HG03521 (cell line): Measurements from ENCODE around the gene TTC28.

Experiments used
- ATAC-seq: cut with Tn5 transposase; IDR thresholded peaks from one replicate; pipeline ENCODE4 v1.9.1; 2021; ENCODE audit warnings: mild to moderate bottlenecking, moderate library complexity; ENCODE audit not compliant: unreplicated experiment

Gene TTC28

DNA sequence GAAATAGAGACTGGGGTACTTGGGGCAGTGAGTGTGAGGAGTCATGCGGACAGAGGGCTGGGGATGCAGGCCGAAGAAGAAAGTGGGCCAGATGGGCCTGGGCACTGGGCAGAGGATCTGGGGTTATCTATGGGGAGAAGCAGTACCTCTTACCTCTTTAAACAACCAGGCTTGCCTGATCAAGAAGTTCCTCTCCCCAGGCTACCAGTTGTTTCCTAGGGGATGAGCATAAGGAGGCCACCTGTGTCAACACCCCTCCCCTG, 662.2 kb downstream of the TTC28 start:
- ATAC-seq: no peak

DNA sequence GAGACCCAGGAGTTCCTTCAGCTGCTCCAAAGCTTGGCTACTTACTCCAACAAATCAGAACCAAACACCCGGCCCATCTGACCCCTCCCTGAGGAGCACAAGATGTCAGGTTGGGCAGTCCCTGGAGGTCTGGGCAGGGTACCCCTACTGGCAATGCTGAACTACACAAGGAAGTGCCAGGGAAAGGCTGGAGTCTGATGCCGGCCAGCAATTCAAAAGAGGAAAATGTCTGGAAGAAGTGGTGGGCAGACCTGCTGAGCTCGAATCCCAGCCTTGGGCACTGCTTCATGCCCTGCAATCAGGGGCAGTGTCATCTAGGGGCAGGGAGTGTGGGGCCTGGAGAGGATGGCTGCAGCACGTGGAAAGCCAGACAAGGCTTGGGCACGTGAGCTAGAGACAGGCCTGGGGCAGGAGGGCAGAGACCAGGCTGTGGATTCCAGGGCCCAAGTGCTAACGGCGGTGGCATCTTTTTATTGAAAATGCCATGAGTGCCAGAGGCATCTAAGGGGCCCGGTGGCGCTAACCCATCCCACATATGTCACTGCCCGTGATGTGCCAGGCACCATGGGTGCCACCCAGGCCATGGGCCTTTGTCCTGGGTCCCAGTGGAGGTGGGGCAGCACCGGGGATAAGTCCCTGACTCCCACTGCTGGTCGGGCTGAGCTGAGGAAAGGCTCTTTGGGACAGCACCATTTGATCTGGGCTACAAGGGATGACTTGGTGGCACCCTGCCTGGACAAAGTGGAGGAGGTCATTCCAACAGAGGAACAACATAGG, 662.7 kb downstream of the TTC28 start:
- no peak for ATAC-seq

DNA sequence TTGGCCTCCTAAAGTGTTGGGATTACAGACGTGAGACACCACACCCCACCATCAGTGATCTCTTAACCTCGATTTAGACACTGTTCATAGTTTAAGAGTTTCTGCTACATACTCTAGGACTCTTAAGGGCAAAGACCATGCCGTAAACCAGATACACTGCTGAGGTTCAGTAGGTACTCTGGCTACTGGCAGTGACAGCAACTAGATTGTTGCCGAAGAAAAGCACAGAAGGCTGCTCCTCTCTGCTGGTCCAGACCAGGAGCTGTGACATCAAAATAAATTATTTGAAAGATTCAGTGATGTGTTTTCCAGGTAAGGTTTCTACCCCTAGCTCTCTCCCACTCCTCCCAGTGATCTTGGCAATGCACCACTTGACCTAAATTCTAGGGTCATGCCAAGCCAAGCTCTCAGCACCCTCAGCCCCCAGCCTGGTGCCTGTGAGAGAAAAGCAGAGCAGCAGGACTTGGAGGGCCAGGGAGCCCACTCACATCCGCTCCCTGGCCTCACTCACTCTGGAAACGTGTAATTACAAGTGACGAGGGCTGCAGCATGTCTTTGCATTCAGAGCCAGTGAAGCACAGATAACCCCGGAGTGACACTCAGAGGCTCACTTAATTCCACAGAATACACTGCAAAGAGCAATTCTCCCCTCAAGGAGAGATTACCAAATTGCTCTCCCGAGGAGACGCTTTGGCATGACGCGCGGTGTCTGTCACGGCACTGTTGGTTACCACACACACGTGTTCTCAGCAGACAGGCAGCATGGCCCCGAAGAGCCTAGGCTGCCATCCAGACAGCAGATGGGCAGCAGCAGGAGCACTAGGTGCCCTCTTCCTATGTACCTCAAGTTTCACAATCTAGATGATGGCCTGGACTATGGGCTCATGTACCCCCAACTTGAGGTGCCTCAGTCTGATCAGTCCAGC, 663.7 kb downstream of the TTC28 start:
- no peak for ATAC-seq

DNA sequence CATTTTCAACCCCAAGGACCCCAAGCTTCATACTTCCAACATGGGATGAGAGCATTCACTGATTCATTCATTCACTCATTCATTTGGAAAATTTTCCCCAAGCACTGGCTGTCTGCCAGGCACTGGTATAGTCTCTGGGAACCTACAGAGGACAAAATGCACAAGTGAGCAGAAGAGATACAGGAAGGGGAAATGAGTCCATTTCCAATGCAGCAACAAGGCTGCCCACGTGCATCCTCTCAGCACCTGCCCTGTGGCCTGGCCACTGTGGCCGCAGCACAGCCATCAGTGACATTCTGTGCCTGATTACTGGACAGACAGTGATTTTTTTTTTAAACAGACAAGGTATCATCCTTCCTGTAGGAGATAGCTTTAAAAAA, 664.6 kb downstream of the TTC28 start:
- no peak for ATAC-seq

DNA sequence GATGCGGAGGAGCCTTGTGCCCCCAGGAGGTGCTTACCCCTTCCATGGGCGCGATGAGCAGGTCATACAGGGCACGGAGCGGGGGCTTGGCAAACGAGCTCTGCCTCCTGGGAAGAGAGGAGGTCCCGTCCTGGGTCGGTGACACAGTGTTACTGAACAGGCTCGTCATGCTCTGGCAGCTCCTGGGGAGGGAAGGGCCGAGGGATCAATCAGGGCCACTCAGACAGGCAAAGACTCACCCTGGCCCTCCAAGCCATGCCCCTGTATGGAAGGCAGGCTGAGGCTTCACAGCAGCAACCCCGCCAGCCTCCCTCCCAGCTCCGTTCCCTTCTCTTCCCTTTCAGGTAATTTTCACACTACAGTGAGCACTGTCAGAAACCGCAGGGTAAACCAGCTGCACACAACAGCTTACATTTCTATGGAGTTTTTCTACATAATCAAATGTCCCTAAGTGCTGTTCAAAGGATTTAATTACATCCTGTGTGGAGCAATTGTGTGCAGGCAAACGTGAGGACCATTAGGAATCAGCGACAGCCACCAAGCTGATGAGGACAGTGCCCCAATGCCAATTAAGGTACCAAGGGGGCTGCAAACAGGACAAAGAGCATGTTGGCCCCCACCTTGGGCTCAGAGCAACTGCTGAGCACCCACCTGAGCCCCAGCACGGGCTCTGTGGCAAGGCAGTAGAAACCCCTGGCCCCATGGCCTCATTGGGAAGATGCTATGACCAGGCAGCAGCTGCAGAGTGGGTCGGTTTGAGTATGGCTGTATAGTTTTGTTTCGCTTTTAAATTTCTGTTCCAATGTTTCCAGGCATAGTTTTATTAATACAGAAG, 665.2 kb downstream of the TTC28 start:
- no peak for ATAC-seq

DNA sequence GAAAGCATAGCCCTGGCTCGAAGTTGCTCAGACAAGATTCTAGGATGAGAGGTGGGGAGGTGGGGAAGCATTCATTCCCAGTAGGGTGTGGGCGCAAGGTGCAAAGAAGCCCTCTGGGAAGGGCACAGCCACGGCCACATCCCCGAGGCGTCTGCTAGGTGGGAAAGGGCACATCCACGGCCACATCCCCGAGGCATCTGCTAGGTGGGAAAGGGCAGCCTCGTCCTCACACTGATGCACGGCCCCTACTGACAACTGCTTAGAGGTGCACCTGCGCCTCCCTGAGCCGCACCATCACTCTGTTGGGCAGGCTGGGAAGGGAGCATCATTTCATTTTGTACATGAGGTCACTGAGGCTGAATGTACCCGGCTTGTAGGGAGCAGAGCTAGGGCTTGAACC, 666.0 kb downstream of the TTC28 start:
- no peak for ATAC-seq

DNA sequence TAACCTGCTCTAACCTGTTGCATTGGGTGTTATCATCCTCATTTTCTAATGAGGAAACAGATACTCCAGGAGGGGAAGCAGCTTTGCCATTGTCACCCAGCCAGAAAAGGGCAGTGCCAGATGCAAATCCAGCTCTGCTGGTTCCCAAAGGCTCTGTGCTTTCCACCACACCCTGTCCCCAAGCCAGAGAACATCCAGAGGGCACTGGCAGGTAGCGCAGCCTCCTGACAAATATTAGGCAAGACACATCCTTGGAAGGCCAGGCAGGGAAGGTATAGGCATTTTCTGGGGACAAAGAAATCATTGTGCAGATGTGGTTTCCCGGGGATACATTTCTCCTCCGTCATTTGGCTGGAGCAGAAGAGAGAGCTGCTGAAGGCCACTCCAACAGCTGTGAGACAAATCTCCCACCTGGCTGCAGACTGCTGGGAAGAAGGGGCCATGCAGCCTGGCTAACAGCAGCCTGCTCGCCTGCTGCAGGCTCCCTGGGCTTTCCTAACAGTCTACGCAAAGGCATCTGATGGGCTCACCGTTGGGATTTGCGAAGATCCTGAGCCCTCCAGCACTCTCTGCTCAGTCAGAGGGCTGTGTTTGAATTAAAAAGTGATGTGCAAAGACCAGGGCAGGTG, 666.7 kb downstream of the TTC28 start:
- ATAC-seq: no peak

DNA sequence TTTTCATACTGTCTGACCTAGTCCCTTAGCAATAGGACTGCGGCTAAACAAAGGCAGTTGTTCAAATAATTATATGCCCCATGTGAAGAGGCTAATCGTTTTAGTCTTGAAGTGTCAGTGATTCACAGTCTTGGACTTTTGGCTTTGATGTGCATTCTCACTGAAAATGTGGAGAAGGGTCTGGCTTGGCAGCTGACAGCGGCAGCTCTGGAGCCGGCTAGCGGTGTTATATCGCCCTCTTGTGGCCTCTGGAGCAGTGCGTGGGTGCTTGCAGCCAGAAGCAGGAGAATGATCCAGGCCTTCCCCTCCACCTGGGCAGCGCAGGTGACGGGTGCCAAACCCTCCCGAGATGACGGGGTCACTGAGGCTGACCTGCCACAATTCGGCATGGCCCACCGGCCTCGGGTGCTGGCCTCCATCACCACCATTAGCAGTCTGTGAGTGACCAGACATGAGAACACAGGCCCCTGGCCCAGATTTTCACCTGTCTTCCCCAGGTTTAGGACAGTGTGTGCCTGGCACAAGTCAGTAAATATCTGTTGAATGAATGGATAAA, 670.3 kb downstream of the TTC28 start:
- ATAC-seq: no peak

DNA sequence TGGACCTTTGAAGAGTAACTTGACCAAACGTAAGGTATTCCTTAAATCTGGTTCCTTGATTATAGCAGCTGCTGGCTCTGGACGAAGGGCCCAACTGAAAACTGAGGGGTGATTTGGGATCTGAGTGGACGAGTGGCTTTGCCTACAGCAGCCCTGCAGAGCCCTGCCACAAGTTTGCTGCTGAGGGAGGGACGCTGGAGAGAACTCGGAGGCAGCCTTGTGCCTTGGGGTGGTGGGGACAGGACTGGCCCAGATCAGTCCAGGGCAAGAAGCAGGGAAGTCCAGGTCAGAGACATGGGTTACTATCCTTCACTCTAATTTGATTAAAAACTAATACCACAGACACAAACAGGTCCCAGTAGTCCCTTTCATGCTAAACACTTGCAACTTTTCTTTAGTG, 671.0 kb downstream of the TTC28 start:
- no peak for ATAC-seq

DNA sequence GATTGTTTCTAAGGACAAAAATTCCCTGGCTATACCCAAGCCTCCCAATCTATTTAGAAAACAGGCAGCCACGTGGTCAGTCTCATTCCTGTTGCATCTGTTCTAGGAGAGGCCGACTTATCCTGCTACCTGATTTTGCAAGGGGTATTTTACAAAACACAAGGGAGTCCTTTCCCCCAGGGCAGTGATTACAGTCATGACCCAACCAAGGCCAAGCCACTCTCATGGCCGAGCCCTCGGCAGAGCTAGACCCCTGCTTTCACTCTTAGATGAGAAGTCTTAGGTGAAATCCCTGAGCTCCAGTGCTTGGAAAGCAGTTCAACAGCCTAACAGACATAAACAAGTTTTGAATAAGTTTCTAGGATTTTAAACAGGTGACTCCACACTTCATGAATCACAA, 671.6 kb downstream of the TTC28 start:
- no peak for ATAC-seq

DNA sequence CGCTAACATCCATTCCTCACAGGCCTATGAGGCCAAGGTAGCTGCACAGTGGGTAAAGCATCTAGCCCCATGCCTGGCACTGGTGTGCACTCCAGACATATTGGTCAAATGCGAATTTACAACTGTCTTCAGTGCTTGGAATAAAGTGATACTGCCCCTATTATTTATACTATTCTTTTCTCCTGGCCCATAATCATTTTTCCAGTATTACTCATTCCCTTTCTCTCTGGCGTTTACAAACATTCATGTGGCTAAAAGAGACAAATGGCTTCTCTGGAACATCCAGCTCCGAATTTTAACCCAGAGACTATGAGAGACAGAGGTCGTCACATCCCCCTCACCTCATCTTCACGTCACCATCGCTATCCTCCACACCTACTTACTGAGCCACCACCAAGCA, 673.4 kb downstream of the TTC28 start:
- no peak for ATAC-seq

DNA sequence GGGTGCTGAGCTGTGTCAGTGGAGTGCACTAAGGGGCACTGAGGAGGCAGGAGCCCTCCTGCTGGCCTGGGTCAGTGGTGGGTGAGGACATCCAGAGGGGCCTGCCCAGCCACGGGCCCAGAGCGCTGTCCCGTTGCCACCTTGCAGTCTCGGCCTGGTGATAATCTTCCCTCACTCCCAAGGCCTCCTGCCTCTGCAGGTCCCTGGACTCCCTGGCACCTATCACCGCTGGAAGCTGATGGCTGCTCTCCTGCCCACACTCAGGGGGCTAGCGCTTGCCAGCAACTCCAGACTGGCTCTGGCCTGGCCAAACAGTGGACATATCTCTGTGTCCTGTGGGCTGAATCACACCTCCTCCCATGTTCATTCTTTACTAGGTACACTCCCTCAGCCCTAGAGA, 674.1 kb downstream of the TTC28 start:
- no peak for ATAC-seq

DNA sequence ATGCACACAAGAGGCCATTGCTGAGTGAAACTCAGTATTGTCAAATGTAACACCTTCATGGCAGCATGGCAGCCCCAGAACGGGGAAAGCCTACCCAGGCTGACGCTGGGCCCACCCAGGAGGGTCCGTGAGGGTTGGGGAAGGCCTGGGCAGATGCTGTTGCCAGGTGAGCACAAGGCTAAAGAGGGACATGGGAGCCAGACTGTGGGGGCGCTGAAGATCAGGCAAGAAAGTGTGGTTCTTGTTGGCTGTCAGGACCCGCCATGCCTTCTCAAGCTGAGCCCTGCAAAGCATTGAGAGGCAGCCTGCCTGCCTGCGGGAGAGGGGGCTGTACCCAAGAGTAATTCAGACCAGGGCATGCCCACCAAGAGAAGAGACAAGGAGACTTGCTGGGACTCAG, 675.6 kb downstream of the TTC28 start:
- ATAC-seq: no peak

DNA sequence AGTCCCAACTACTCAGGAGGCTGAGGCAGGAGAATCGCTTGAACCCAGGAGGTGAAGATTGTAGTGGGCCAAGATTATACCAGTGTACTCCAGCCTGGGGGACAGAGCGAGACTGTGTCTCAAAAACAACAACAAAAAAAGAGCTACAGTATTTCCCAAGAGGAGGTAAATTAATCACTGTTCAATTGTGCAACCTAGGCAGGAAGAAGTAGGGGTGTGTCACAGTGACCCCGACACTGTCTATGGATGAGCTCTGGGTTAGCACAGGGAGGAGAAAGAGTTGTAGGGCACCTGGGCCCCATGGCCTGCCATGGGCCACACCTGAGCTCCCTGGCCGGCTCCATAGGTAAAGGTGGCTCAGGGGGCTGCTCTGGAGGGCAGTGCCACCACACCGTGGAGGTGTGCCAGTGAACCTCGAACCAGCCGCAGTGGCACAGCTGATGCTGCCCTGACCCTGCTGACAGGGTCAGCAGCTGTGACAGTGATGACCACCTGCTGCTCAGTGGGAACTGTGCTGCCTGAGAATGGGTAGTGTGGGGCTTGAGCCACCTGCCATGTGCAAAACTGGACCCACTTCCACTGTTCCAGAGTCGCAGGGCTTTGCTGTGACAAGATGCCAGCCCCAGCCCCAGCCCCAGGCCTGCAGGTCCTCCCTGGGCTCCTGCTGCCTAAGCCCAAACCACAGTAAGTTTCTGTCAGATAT, 676.6 kb downstream of the TTC28 start:
- ATAC-seq: no peak

DNA sequence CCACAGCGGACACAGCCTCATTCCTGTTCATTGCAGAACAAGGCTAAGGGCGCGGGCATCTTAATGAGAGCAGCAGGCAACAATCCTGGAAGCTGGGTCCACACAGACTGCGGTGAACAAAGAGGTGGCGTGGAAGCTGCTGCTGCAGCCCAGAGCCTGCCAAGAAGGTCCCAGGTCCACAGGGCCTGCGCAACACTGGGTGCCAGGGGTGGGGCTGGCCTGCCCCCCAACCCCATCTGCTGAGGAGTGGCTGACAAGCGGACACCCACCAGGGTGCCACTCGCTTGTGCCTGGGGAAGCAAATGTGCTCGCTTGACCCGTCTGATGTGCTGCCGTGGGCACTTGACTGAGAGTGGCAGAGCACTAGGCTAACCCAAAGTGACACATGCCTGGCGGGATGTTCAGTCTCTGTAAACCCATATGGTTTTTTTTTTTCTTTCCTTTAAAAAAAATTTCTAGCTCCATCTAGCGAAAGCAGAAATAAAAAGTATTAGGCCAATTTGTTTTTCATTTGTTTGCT, 677.4 kb downstream of the TTC28 start:
- no peak for ATAC-seq

DNA sequence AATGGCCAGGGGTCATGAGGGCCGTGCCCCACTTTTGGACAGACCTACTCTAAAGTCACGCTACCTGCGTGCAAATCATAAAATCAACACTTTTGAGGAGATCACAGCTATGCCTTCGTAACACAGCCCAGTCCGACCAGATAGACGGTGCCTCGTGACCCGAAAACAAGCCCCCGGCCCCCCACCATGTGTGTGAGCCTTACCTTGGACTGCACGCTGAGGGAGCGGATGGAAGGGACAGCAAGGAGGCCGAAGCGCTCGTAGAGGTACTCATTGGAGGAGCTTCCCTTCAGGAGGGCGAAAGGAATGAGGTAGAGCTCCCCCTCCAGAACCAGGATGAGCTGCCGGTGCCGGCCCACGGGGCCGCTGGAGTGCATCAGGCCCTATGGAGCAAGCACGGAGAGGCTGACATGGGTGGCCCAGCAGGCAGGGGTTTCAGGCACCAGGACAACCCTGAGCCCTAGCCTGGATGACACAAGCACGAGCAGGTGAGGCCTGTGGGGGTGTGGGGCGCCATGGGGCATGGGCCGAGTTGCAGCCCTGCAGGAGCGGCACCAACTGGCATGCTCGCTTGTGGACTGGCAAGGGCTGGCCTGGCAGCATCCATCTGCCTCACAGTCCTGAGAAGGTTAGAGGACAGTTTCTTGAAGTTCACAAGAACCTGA, 678.3 kb downstream of the TTC28 start:
- no peak for ATAC-seq

DNA sequence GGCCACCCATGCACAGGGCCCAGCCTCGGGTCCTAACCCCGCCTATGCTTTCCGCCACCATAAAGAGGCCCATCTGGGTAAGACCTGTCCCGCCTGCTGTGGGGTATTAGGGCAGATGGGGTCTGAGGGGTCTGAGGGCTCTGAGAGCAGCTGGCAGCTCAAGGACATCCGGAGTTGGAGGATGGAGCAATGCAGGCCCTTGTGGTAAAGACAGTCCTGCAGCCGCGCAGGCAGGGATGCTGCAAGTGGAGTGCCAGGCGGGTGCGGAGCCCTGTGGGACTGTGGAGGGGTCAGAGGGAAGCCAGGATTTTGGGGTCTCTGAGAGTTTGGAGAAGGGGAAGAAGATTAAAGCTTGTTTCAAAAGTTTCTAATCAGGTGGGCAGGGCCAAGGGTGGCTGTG, 679.3 kb downstream of the TTC28 start:
- ATAC-seq: no peak

DNA sequence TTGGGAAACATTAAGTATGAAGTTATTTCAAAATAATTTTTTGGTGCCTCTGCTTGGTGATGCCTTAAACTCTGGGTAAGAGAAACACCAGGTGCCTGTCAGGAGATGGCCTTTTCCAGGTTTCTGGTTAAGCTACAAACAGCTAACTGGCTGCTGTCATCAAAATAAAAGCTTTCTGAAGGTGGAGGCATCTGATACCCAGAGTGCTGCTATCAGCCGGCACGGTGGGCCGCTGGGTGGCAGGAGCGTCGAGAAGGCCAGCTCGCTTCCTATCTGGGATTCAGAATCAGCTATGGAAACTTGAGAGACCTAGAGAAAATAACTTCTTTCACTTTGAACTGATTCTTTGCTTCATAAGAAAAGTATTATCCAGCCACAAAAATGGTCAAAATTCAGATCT, 679.8 kb downstream of the TTC28 start:
- ATAC-seq: no peak
